Measurements from ENCODE around the gene ACD.

DNA sequence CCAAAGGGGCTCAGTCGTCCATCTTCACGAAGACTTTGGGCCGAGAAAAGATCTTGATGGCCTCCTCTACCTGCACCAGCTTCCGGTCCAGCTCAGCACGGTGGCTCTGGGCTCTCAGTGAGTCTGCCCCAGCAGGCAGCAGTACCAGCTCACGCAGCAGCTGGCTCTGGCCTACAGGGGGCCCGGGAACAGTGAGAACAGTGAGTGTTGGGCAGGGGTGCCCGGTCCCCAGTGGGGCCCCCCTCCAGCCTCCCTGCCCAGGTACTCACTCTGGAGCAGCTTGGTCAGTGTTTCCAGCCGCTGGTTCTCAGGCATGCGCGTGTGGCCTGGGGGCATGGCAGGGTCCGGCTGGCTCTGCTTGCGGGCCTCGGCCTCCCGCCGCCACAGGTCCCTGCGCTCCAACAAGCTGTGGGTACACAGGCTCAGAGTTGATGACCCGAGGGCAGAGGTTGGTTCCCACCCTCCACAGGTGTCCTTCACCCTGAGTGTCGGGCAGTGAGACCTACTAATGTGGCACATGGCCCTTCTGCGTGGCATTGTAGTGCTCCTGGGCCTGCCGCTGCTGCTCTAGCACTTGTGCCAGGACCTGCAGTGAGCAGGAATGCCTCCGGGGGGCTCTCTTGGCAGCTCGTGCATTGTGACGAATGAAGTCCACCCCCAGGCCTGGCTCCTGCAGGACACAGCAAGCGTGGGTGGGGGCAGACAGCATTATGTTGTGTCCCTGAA lies 3.3 kb upstream of the ACD start:
- TF ChIP-seq, protein P1, sequence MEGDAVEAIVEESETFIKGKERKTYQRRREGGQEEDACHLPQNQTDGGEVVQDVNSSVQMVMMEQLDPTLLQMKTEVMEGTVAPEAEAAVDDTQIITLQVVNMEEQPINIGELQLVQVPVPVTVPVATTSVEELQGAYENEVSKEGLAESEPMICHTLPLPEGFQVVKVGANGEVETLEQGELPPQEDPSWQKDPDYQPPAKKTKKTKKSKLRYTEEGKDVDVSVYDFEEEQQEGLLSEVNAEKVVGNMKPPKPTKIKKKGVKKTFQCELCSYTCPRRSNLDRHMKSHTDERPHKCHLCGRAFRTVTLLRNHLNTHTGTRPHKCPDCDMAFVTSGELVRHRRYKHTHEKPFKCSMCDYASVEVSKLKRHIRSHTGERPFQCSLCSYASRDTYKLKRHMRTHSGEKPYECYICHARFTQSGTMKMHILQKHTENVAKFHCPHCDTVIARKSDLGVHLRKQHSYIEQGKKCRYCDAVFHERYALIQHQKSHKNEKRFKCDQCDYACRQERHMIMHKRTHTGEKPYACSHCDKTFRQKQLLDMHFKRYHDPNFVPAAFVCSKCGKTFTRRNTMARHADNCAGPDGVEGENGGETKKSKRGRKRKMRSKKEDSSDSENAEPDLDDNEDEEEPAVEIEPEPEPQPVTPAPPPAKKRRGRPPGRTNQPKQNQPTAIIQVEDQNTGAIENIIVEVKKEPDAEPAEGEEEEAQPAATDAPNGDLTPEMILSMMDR (IDR thresholded peaks at IDR 0.05): peak in 1 of 7 experiments; percentile 4
- peak in 1 of 3 donors; percentile 13 for TF ChIP-seq POLR2A (IDR thresholded peaks at IDR 0.05)

Measured in body of pancreas (tissue), 4 donors.